Neuronal stem cell (in vitro differentiated cells): Measurements from ENCODE around the gene OR9Q2.

Experiments
- DNase-seq: peaks from one replicate; pipeline ENCODE4 v3.0.0-alpha.2; 2013; ENCODE audit warnings: low spot score
- H2AFZ ChIP-seq: one replicate; pipeline ENCODE4 v1.6.1; 2013; ENCODE audit warnings: mild to moderate bottlenecking, low read length, inconsistent platforms
- H2AK5ac ChIP-seq: 2 replicates; pipeline ENCODE4 v1.6.1; 2013; ENCODE audit warnings: low read depth, mild to moderate bottlenecking, inconsistent platforms, low read length, moderate library complexity, mixed read lengths
- H2BK120ac ChIP-seq: 2 replicates; pipeline ENCODE4 v1.6.1; 2013; ENCODE audit warnings: low read depth, mild to moderate bottlenecking, inconsistent platforms, low read length, moderate library complexity, mixed read lengths
- H2BK12ac ChIP-seq: one replicate; pipeline ENCODE4 v1.6.1; 2013; ENCODE audit warnings: low read length, inconsistent platforms
- H2BK15ac ChIP-seq: 2 replicates; pipeline ENCODE4 v1.6.1; 2013; ENCODE audit warnings: mild to moderate bottlenecking, low read length, inconsistent platforms, mixed read lengths
- H2BK5ac ChIP-seq: one replicate; pipeline ENCODE4 v1.6.1; 2013; ENCODE audit warnings: inconsistent platforms, mild to moderate bottlenecking, low read length, moderate library complexity
- H3K14ac ChIP-seq: one replicate; pipeline ENCODE4 v1.6.1; 2013; ENCODE audit warnings: low read length, inconsistent platforms
- H3K18ac ChIP-seq: 2 replicates; pipeline ENCODE4 v1.6.1; 2013; ENCODE audit warnings: low read length, inconsistent platforms
- H3K23ac ChIP-seq: 2 replicates; pipeline ENCODE4 v1.6.1; 2013; ENCODE audit warnings: low read depth, mild to moderate bottlenecking, mixed read lengths, low read length, inconsistent platforms; ENCODE audit not compliant: poor library complexity
- H3K27ac ChIP-seq: replicated peaks from 3 replicates; pipeline ENCODE4 v1.5.1; 2013; ENCODE audit warnings: low read length, inconsistent platforms
- H3K27me3 ChIP-seq, 3 experiments: 2 replicates each; pipeline ENCODE4 v1.6.1; 2013; ENCODE audit warnings: low read length in 3 of 3, mild to moderate bottlenecking in 2 of 3, inconsistent platforms in 1 of 3, low read depth in 1 of 3, mixed read lengths in 1 of 3, moderate library complexity in 1 of 3; ENCODE audit not compliant: control insufficient read depth in 3 of 3, insufficient read depth in 3 of 3
- H3K36me3 ChIP-seq, 2 donors: replicated peaks in 1 of 2; 2 replicates each; pipeline ENCODE4 v1.6.1; 2013; ENCODE audit warnings: low read length in 2 of 2; ENCODE audit not compliant: control insufficient read depth in 2 of 2, insufficient read depth in 2 of 2
- H3K4ac ChIP-seq: 2 replicates; pipeline ENCODE4 v1.6.1; 2013; ENCODE audit warnings: inconsistent platforms, mild to moderate bottlenecking, low read length, moderate library complexity
- H3K4me1 ChIP-seq, 2 donors: 1 replicate in 1 of 2; 2 replicates in 1 of 2; pipeline ENCODE4 v1.6.1; 2013; ENCODE audit warnings: low read length in 2 of 2, low read depth in 1 of 2; ENCODE audit not compliant: control insufficient read depth in 2 of 2, insufficient read depth in 1 of 2
- H3K4me2 ChIP-seq: one replicate; pipeline ENCODE4 v1.6.1; 2013; ENCODE audit warnings: mild to moderate bottlenecking, low read length, inconsistent platforms; ENCODE audit not compliant: insufficient read depth, poor library complexity, severe bottlenecking
- H3K4me3 ChIP-seq, 2 donors: 2 replicates each; pipeline ENCODE4 v1.5.1; 2013; ENCODE audit warnings: low read length in 2 of 2, mild to moderate bottlenecking in 2 of 2, inconsistent platforms in 1 of 2, moderate library complexity in 1 of 2
- H3K79me1 ChIP-seq: one replicate; pipeline ENCODE4 v1.6.1; 2013; ENCODE audit warnings: low read depth, mild to moderate bottlenecking, inconsistent platforms, low read length, moderate library complexity
- H3K9ac ChIP-seq: one replicate; pipeline ENCODE4 v1.6.1; 2013; ENCODE audit warnings: mild to moderate bottlenecking, low read depth, low read length, inconsistent platforms; ENCODE audit not compliant: poor library complexity
- H3K9me3 ChIP-seq, 2 donors: replicated peaks in 1 of 2; 2 replicates each; pipeline versions ENCODE3 to v1.6.1; 2013; ENCODE audit warnings: low read length in 2 of 2, mild to moderate bottlenecking in 2 of 2, inconsistent platforms in 1 of 2, low read depth in 1 of 2, mixed read lengths in 1 of 2, moderate library complexity in 1 of 2; ENCODE audit not compliant: control insufficient read depth in 2 of 2, insufficient read depth in 1 of 2
- H4K8ac ChIP-seq: one replicate; pipeline ENCODE4 v1.6.1; 2013; ENCODE audit warnings: low read depth, mild to moderate bottlenecking, inconsistent platforms, low read length, moderate library complexity
- H4K91ac ChIP-seq: one replicate; pipeline ENCODE4 v1.6.1; 2013; ENCODE audit warnings: low read length, low read depth, mild to moderate bottlenecking, inconsistent platforms; ENCODE audit not compliant: poor library complexity
- WGBS, 2 donors: extraction: QIAGEN DNeasy Blood & Tissue Kit; methylation state at CpG; one replicate each; pipeline ENCODE4 v1.1.7; 2013; ENCODE audit warnings: missing lambda C conversion rate in 2 of 2, mixed read lengths in 1 of 2; ENCODE audit not compliant: insufficient read length in 2 of 2, insufficient replicate concordance in 1 of 2; ENCODE audit errors: extremely low coverage in 2 of 2; 5-methylcytosine and 5-hydroxymethylcytosine counted together

OR9Q2 gene

GRCh38 chr11:58216476-58216875 is 27.6 kb downstream of the OR9Q2 start:
- DNase-seq = no peak
- no peak overlapping the region for H3K4ac ChIP-seq
- no peak overlapping the region for H3K4me2 ChIP-seq
- H3K27me3 ChIP-seq = no peaks in the 10 kb centered on the region
- H3K79me1 ChIP-seq = no peaks in the 10 kb centered on the region
- no peak overlapping the region for H3K23ac ChIP-seq
- no peak overlapping the region for H2BK15ac ChIP-seq
- H4K8ac ChIP-seq = no peak overlapping the region
- no peaks in the 10 kb centered on the region for H3K4me1 ChIP-seq
- H3K14ac ChIP-seq = no peak overlapping the region
- no peak overlapping the region for H2AK5ac ChIP-seq
- H2AFZ ChIP-seq = no peak overlapping the region
- no peak overlapping the region for H3K4me3 ChIP-seq
- H4K91ac ChIP-seq = no peak overlapping the region
- no peak overlapping the region for H3K18ac ChIP-seq
- no peaks in the 10 kb centered on the region for H3K9me3 ChIP-seq
- H2BK5ac ChIP-seq = no peak overlapping the region
- H3K27ac ChIP-seq = no peak overlapping the region
- H2BK12ac ChIP-seq = no peak overlapping the region
- H3K36me3 ChIP-seq = no peaks in the 10 kb centered on the region
- no peak overlapping the region for H2BK120ac ChIP-seq
- H3K9ac ChIP-seq = no peak overlapping the region

GRCh38 chr11:58222721-58223120 is 33.9 kb downstream of the OR9Q2 start:
- Histone ChIP-seq H3K4me3 (no peak overlapping the region), H3K4me1 (no peaks in the 10 kb centered on the region), H4K8ac (no peak overlapping the region), H2AK5ac (no peak overlapping the region), H3K4ac (no peak overlapping the region), H3K27me3 (no peaks in the 10 kb centered on the region), H3K18ac (no peak overlapping the region), H3K9ac (no peak overlapping the region), H2AFZ (no peak overlapping the region), H3K4me2 (no peak overlapping the region), H3K27ac (no peak overlapping the region), H2BK5ac (no peak overlapping the region), H3K14ac (no peak overlapping the region), H2BK15ac (no peak overlapping the region), H3K79me1 (no peaks in the 10 kb centered on the region), H2BK120ac (no peak overlapping the region), H3K36me3 (no peaks in the 10 kb centered on the region), H3K23ac (no peak overlapping the region), H3K9me3 (no peaks in the 10 kb centered on the region), H4K91ac (no peak overlapping the region), H2BK12ac (no peak overlapping the region)
- no CpG with 5 or more reads among the region's 7 CpGs for WGBS, 2 donors
- DNase-seq = no peak

GRCh38 chr11:58227956-58228615 is 39.2 kb downstream of the OR9Q2 start:
- no peak overlapping the region for H2BK120ac ChIP-seq
- no peaks in the 10 kb centered on the region for H3K4me1 ChIP-seq
- no peak overlapping the region for H2BK5ac ChIP-seq
- H2BK15ac ChIP-seq = no peak overlapping the region
- no peak overlapping the region for H3K9ac ChIP-seq
- H3K79me1 ChIP-seq = no peaks in the 10 kb centered on the region
- H3K14ac ChIP-seq = peak overlapping the region; percentile 49
- DNase-seq = no peak
- H3K27me3 ChIP-seq = no peaks in the 10 kb centered on the region
- H3K23ac ChIP-seq = peak overlapping the region; percentile 32
- H3K9me3 ChIP-seq = no peaks in the 10 kb centered on the region
- H3K27ac ChIP-seq = no peak overlapping the region
- H3K18ac ChIP-seq = peak overlapping the region; percentile 51
- H2AK5ac ChIP-seq = no peak overlapping the region
- peak overlapping the region; percentile 88 for H4K8ac ChIP-seq
- peak overlapping the region; percentile 24 for H2BK12ac ChIP-seq
- no CpG with 5 or more reads among the region's 32 CpGs for WGBS, 2 donors
- H3K4me2 ChIP-seq = no peak overlapping the region
- H3K4ac ChIP-seq = no peak overlapping the region
- H3K36me3 ChIP-seq = no peaks in the 10 kb centered on the region
- peak overlapping the region in 1 of 2 donors; percentile 5 for H3K4me3 ChIP-seq
- H4K91ac ChIP-seq = no peak overlapping the region
- no peak overlapping the region for H2AFZ ChIP-seq
